ENCODE data around the gene PER1. TPM values are rescaled to one million over a fixed set of nuclear protein-coding genes. Genes with fewer than 3 reads are reported as not detected.

Gene PER1
- total and polyA plus RNA-seq, 2 of the 13 experiments (the other 11 are each of a cell fraction or from before 2014, with no cell fraction given), result 2.6 to 3.6 TPM

GRCh38 chr17:8153957-8154607 is 1.9 kb upstream of the PER1 start (continued):
- TF ChIP-seq MXD3 (CRISPR knock-in tag; IDR thresholded peaks at IDR 0.05), result peak; percentile 43; the same call in 1 of the 2 replicates
- TF ChIP-seq FOXK2 (IDR thresholded peaks at IDR 0.05), result no peak
- no peak for TF ChIP-seq SMARCC2 (IDR thresholded peaks at IDR 0.05)
- no peak for TF ChIP-seq SYNCRIP (IDR thresholded peaks at IDR 0.05; ENCODE audit: insufficient read depth, low read depth, low read length)
- TF ChIP-seq SOX5 (CRISPR knock-in tag; IDR thresholded peaks at IDR 0.05; ENCODE audit: borderline replicate concordance), result peak; percentile 13; the same call in 1 of the 2 replicates
- peak; percentile 39; the same call in 1 of the 3 replicates for TF ChIP-seq MXI1 (IDR thresholded peaks at IDR 0.05; ENCODE audit: borderline replicate concordance, low read depth, low read length)
- TF ChIP-seq NR0B2 (CRISPR knock-in tag; IDR thresholded peaks at IDR 0.05), result no peak
- no peak; the same call in 1 of the 2 replicates for TF ChIP-seq POGZ (CRISPR knock-in tag; IDR thresholded peaks at IDR 0.05)
- no peak for TF ChIP-seq USF2 (IDR thresholded peaks at IDR 0.05; ENCODE audit: low read depth, low read length)
- TF ChIP-seq USF2 (CRISPR knock-in tag; IDR thresholded peaks at IDR 0.05; ENCODE audit: borderline replicate concordance), result no peak; the same call in 1 of the 2 replicates
- TF ChIP-seq ZNF660 (CRISPR knock-in tag; IDR thresholded peaks at IDR 0.05; ENCODE audit: borderline replicate concordance, low read depth), result no peak
- no peak for TF ChIP-seq LRRFIP1 (CRISPR knock-in tag; conservative IDR thresholded peaks at IDR 0.05)
- peak; percentile 74; the same call in 1 of the 2 replicates for TF ChIP-seq ZMYM2 (CRISPR knock-in tag; IDR thresholded peaks at IDR 0.05)
- TF ChIP-seq ZNF281 (CRISPR knock-in tag; IDR thresholded peaks at IDR 0.05; ENCODE audit: borderline replicate concordance), result peak; percentile 25; the same call in 1 of the 2 replicates
- TF ChIP-seq ZFAT (CRISPR knock-in tag; conservative IDR thresholded peaks at IDR 0.05), result no peak
- no peak for TF ChIP-seq RNF219 (CRISPR knock-in tag; IDR thresholded peaks at IDR 0.05)

Measured in HepG2 (cell line).